PC-3 (cell line): Measurements from ENCODE around the gene SORBS2. TPM values are rescaled to one million over a fixed set of nuclear protein-coding genes. Genes with fewer than 3 reads are reported as not detected.

Experiments used
- ATAC-seq: fragments of 200-7000 bp; cut with Tn5 transposase; 2 replicates; pipeline ENCODE4 v1.9.1; 2020; ENCODE audit warnings: mild to moderate bottlenecking, moderate library complexity
- BruUV-seq: library from RNA; stranded (reverse); fragments of 400-500 nt; replicated peaks from 2 replicates; lab custom pipeline; 2021; lab: Mats Ljungman, UMichigan
- CTCF ChIA-PET: fragments of 300-600 bp; sonication (Branson Sonifier 250); formaldehyde crosslinking; loops from one replicate; lab custom pipeline; 2022; ENCODE audit warnings: antibody characterized with exemption; lab: Charles Lee
- POLR2A ChIA-PET: fragments of 300-600 bp; sonication (Branson Sonifier 250); formaldehyde crosslinking; loops from one replicate; lab custom pipeline; 2022; ENCODE audit warnings: antibody characterized with exemption; ENCODE audit not compliant: unreplicated experiment; lab: Charles Lee
- DNase-seq: peaks from one replicate; pipeline ENCODE4 v3.0.0-alpha.2; 2015
- H2AFZ ChIP-seq: fragments of 300-600 bp; sonication (generic); 2 replicates; pipeline ENCODE4 v1.6.0; 2016; ENCODE audit warnings: antibody characterized with exemption, low read length
- H3F3A ChIP-seq: fragments of 300-600 bp; sonication (generic); one replicate; pipeline ENCODE4 v1.6.0; 2017; ENCODE audit warnings: antibody characterized with exemption, low read length, control low read depth, mild to moderate bottlenecking; ENCODE audit not compliant: unreplicated experiment
- H3K27ac ChIP-seq: fragments of 300-600 bp; sonication (generic); 2 replicates; pipeline ENCODE4 v1.5.1; 2016; ENCODE audit warnings: mild to moderate bottlenecking, low read length
- H3K27me3 ChIP-seq: fragments of 300-600 bp; sonication (generic); 2 replicates; pipeline ENCODE4 v1.6.1; 2016; ENCODE audit warnings: low read length, mixed read lengths
- H3K36me3 ChIP-seq: fragments of 300-600 bp; sonication (generic); 2 replicates; pipeline ENCODE4 v1.6.1; 2016; ENCODE audit warnings: low read depth, mixed run types, low read length, mixed read lengths
- H3K4me1 ChIP-seq: fragments of 300-600 bp; sonication (generic); 2 replicates; pipeline ENCODE4 v1.5.1; 2016; ENCODE audit warnings: low read length; ENCODE audit not compliant: insufficient read depth
- H3K4me2 ChIP-seq: fragments of 300-600 bp; sonication (generic); 2 replicates; pipeline ENCODE4 v1.6.0; 2016; ENCODE audit warnings: low read length
- H3K4me3 ChIP-seq: fragments of 300-600 bp; sonication (generic); 2 replicates; pipeline ENCODE4 v1.5.1; 2016; ENCODE audit warnings: mild to moderate bottlenecking, low read length, mixed read lengths
- H3K79me2 ChIP-seq: fragments of 300-600 bp; sonication (generic); 2 replicates; pipeline ENCODE4 v1.6.1; 2017; ENCODE audit warnings: low read length, mixed read lengths
- H3K9ac ChIP-seq: fragments of 300-600 bp; sonication (generic); 2 replicates; pipeline ENCODE4 v1.6.0; 2016; ENCODE audit warnings: mild to moderate bottlenecking, low read length
- H3K9me2 ChIP-seq: fragments of 300-600 bp; sonication (generic); replicated peaks from 2 replicates; pipeline ENCODE4 v1.6.1; 2016; ENCODE audit warnings: mixed run types, low read length, mixed read lengths
- H3K9me3 ChIP-seq: fragments of 300-600 bp; sonication (generic); 2 replicates; pipeline ENCODE4 v1.6.1; 2016; ENCODE audit warnings: low read length, mixed read lengths
- H4K20me1 ChIP-seq: fragments of 300-600 bp; sonication (generic); 2 replicates; pipeline ENCODE4 v1.6.1; 2016; ENCODE audit warnings: low read length, mixed read lengths
- EZH2 ChIP-seq: fragments of 300-600 bp; sonication (generic); IDR thresholded peaks from one replicate; pipeline ENCODE4 v1.6.1; 2017; ENCODE audit warnings: antibody characterized with exemption, mild to moderate bottlenecking, low read length; ENCODE audit not compliant: unreplicated experiment
- EZH2phosphoT487 ChIP-seq: fragments of 300-600 bp; sonication (generic); IDR thresholded peaks from 2 replicates; pipeline ENCODE4 v1.6.1; 2018; ENCODE audit warnings: mild to moderate bottlenecking, antibody characterized with exemption, low read length, borderline replicate concordance
- intact Hi-C: fragments of 100-400 bp; cut with micrococcal nuclease; formaldehyde crosslinking; loops from 2 replicates; pipeline ENCODE4 v1.9.0; 2023
- total RNA-seq: library from RNA; depleted of rRNA; stranded (reverse); fragments of >200 nt; gene quantifications from 2 replicates; pipeline ENCODE4 v1.2.3, GENCODE V29; 2014
- TF ChIP-seq, protein P1 (sequence below): fragments of 300-600 bp; sonication (generic); conservative IDR thresholded peaks from 2 replicates; pipeline ENCODE4 v1.5.1; 2017; ENCODE audit warnings: antibody characterized with exemption, low read depth, mild to moderate bottlenecking, low read length

SORBS2 gene
- total RNA-seq, 1 experiment from 2014 or later: 3.6 TPM

DNA sequence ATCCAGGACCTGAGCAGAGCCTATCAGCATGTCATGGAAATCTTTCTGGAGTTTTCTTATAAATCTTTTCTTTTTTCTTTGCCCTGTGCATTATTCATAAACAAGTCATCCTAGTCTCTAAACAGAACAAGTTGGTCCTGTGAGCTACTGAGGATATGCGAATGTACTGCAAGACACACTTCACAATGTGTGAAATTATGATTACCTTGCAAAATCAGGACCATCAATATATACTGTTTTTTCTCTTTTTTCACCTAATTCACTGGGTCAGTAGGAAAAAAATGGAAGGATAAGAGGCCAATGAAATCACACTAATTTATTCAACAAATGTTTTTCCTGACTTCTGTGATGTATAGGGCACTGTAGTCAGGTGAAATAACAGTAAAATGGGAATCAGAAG lies 14.4 kb upstream of the SORBS2 start:
- Histone ChIP-seq H3K79me2 (no peaks in the 10 kb centered on the region), H3K4me2 (no peak overlapping the region), H3F3A (no peaks in the 10 kb centered on the region), H2AFZ (no peak overlapping the region), H3K4me1 (no peaks in the 10 kb centered on the region), H3K36me3 (no peaks in the 10 kb centered on the region), H3K4me3 (no peak overlapping the region), H4K20me1 (no peaks in the 10 kb centered on the region), H3K9ac (no peak overlapping the region), H3K9me3 (no peaks in the 10 kb centered on the region), H3K27ac (no peak overlapping the region), H3K9me2 (no peaks in the 10 kb centered on the region), H3K27me3 (no peaks in the 10 kb centered on the region)
- TF ChIP-seq EZH2phosphoT487 (no peak), EZH2 (no peak)
- TF ChIP-seq, protein P1, sequence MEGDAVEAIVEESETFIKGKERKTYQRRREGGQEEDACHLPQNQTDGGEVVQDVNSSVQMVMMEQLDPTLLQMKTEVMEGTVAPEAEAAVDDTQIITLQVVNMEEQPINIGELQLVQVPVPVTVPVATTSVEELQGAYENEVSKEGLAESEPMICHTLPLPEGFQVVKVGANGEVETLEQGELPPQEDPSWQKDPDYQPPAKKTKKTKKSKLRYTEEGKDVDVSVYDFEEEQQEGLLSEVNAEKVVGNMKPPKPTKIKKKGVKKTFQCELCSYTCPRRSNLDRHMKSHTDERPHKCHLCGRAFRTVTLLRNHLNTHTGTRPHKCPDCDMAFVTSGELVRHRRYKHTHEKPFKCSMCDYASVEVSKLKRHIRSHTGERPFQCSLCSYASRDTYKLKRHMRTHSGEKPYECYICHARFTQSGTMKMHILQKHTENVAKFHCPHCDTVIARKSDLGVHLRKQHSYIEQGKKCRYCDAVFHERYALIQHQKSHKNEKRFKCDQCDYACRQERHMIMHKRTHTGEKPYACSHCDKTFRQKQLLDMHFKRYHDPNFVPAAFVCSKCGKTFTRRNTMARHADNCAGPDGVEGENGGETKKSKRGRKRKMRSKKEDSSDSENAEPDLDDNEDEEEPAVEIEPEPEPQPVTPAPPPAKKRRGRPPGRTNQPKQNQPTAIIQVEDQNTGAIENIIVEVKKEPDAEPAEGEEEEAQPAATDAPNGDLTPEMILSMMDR: no peak
- ATAC-seq (no peak), DNase-seq (no peak)
- POLR2A ChIA-PET: no interaction called here
- CTCF ChIA-PET: no interaction called here
- intact Hi-C loops: no loop called here
- no TSS peak for BruUV-seq

DNA sequence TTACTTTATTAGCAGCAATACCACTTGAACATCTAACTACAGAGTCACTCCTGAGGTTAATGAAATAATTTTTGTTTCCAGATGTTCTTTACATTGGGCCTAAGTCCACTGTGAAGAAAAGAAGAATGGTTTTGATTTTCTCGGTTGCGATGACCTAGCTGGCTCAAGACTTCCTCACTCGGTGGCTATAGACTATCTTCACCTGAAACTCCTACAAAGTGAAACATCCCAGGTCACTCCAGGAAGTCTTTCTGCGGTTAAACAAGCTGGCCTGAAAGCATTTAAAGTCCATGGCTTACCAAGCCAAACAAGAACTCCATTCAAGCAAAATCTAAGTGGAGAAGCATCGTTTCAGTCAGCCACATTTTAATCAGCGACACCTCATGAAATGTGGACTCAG lies 13.7 kb upstream of the SORBS2 start:
- Histone ChIP-seq H3K36me3 (no peaks in the 10 kb centered on the region), H3K4me2 (no peak overlapping the region), H3K9me2 (no peaks in the 10 kb centered on the region), H3K4me1 (no peaks in the 10 kb centered on the region), H2AFZ (no peak overlapping the region), H4K20me1 (no peaks in the 10 kb centered on the region), H3K79me2 (no peaks in the 10 kb centered on the region), H3K27ac (no peak overlapping the region), H3K9me3 (no peaks in the 10 kb centered on the region), H3F3A (no peaks in the 10 kb centered on the region), H3K9ac (no peak overlapping the region), H3K27me3 (no peaks in the 10 kb centered on the region), H3K4me3 (no peak overlapping the region)
- intact Hi-C loops: no loop called here
- ATAC-seq: no peak
- CTCF ChIA-PET: no interaction called here
- POLR2A ChIA-PET: no interaction called here
- no peak for TF ChIP-seq EZH2phosphoT487
- TF ChIP-seq, protein P1: no peak
- no peak for TF ChIP-seq EZH2
- no TSS peak for BruUV-seq
- no peak for DNase-seq

DNA sequence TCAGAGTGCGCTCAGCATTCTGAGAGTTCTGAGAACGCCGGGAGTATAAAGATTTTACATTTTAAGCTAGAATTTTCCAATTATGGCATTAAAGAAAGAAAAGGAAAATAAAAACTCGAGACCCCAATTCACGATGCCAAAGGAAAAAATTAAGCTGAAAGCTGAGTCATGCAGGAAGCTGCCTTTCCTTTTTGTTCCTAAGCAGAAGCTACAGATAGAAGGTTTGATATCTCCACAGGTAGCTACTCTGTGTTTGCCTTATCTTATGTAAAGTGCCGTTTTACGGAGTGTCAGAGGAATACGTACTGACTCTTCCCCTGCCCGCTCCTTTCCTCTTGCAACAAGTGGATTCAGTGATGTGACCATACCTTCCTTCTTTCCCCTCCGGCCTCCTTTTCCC lies 10.8 kb upstream of the SORBS2 start:
- ChIA-PET CTCF (no interaction called here), POLR2A (no interaction called here)
- Histone ChIP-seq H3K36me3 (no peaks in the 10 kb centered on the region), H3K4me1 (no peaks in the 10 kb centered on the region), H2AFZ (no peak overlapping the region), H3K27me3 (no peaks in the 10 kb centered on the region), H3K27ac (no peak overlapping the region), H3K79me2 (no peaks in the 10 kb centered on the region), H3K9me2 (no peaks in the 10 kb centered on the region), H3F3A (no peaks in the 10 kb centered on the region), H3K9me3 (no peaks in the 10 kb centered on the region), H3K9ac (no peak overlapping the region), H3K4me2 (no peak overlapping the region), H3K4me3 (no peak overlapping the region), H4K20me1 (no peaks in the 10 kb centered on the region)
- intact Hi-C loops: no loop called here
- DNase-seq (no peak), ATAC-seq (no peak)
- no TSS peak for BruUV-seq
- TF ChIP-seq EZH2: no peak
- no peak for TF ChIP-seq EZH2phosphoT487
- TF ChIP-seq, protein P1: no peak
